Stomach (tissue), 19 donors: Measurements from ENCODE around the gene NDUFA9. TPM values are rescaled to one million over a fixed set of nuclear protein-coding genes. Genes with fewer than 3 reads are reported as not detected.
A peak's percentile ranks its signal among the peaks of the same experiment; 100 is the strongest.

Experiments used
- DNase-seq, 2 donors: peaks; one replicate each; pipeline versions ENCODE4 v3.0.0 to v3.0.0-alpha.2; 2013 to 2019
- H3K27ac ChIP-seq, 5 donors: fragments of 200-600 bp in 4 of 5; sonication (generic) in 4 of 5; one replicate each; pipeline ENCODE4 v1.5.1; 2013 to 2019; ENCODE audit warnings: mild to moderate bottlenecking in 1 of 5, moderate library complexity in 1 of 5
- H3K27me3 ChIP-seq, 3 donors: fragments of 200-600 bp; sonication (generic); one replicate each; pipeline ENCODE4 v1.5.1; 2017 to 2019; ENCODE audit warnings: mixed run types in 1 of 3
- H3K36me3 ChIP-seq, 4 donors: fragments of 200-600 bp; sonication (generic); 1 replicate in 3 of 4; 2 replicates in 1 of 4; pipeline ENCODE4 v1.5.1; 2016 to 2019
- H3K4me1 ChIP-seq, 4 donors: fragments of 200-600 bp; sonication (generic); one replicate each; pipeline ENCODE4 v1.5.1; 2016 to 2019
- H3K4me3 ChIP-seq, 4 donors: fragments of 200-600 bp; sonication (generic) in 3 of 4; one replicate each; pipeline ENCODE4 v1.5.1; 2016 to 2019; ENCODE audit warnings: mild to moderate bottlenecking in 1 of 4
- H3K9me3 ChIP-seq, 4 donors: fragments of 200-600 bp; sonication (generic); one replicate each; pipeline ENCODE4 v1.5.1; 2016 to 2019
- CTCF ChIP-seq, 7 experiments: fragments of 450-650 bp in 4 of 7; fragments of 200-600 bp in 3 of 7; sonication (generic) in 3 of 7; IDR thresholded peaks; one replicate each; pipeline ENCODE4 v1.5.1; 2016 to 2019; ENCODE audit warnings: antibody characterized with exemption in 7 of 7, control low read depth in 2 of 7, mild to moderate bottlenecking in 1 of 7
- EP300 ChIP-seq: sonication (generic); formaldehyde crosslinking; IDR thresholded peaks from one replicate; pipeline ENCODE4 v1.6.1; 2017; ENCODE audit warnings: antibody characterized with exemption
- POLR2A ChIP-seq, 4 donors: fragments of 450-650 bp; IDR thresholded peaks; one replicate each; pipeline ENCODE4 v1.6.1; 2016; ENCODE audit warnings: antibody characterized with exemption in 4 of 4, control low read depth in 2 of 4, mild to moderate bottlenecking in 1 of 4, moderate library complexity in 1 of 4
- POLR2AphosphoS5 ChIP-seq, 3 donors: sonication (generic); formaldehyde crosslinking; IDR thresholded peaks; one replicate each; pipeline ENCODE4 v1.6.1; 2016; ENCODE audit warnings: antibody characterized with exemption in 3 of 3
- WGBS, 5 donors: extraction: QIAGEN DNeasy Blood & Tissue Kit in 3 of 5; methylation state at CpG; one replicate each; pipeline versions ENCODE4 v1.1.5 to v1.1.7; 2013 to 2018; 5-methylcytosine and 5-hydroxymethylcytosine counted together
- intact Hi-C: fragments of 100-400 bp; cut with DNase I; formaldehyde crosslinking; loops from one replicate; pipeline ENCODE4 v1.15.1; 2023; ENCODE audit warnings: low total_unique reads
- long read RNA-seq, 10 donors: transcript quantifications; one replicate each; lab custom pipeline, GENCODE V29; 2026
- polyA plus RNA-seq, 3 donors: library from polyadenylated mRNA; stranded (reverse); fragments of 200-250 nt; gene quantifications; one replicate each; pipeline ENCODE4 v1.2.3, GENCODE V29; 2013
- total RNA-seq, 5 donors: library from RNA; depleted of rRNA; stranded (reverse); fragments of >200 nt; gene quantifications; one replicate each; pipeline versions ENCODE4 v1.1.0 to v1.2.3, GENCODE V29; 2014 to 2016
- donor health status: healthy with polysubstance abuse.
- donor health status: Bipolar disorder and iron deficiency.
- donor health status: healthy.

The NDUFA9 gene
- total RNA-seq (10 to 100 TPM; 10.5 to 72.4 (median 48.8) TPM), polyA plus RNA-seq (10 to 100 TPM; 48.7 to 71.3 (median 60.0) TPM)
- long read RNA-seq, donor 1, full-length matches to known transcripts, result 10 of 10 reads
- long read RNA-seq, donor 1, partial matches to known transcripts, result 0 of 10 reads
- long read RNA-seq, donor 1, other reads (novel, unspliced or antisense), result 0 of 10 reads
- long read RNA-seq, donor 2, full-length matches to known transcripts, result 24 of 24 reads
- long read RNA-seq, donor 2, partial matches to known transcripts, result 0 of 24 reads
- long read RNA-seq, donor 2, other reads (novel, unspliced or antisense), result 0 of 24 reads
- long read RNA-seq, donor 3, full-length matches to known transcripts, result 19 of 24 reads
- long read RNA-seq, donor 3, partial matches to known transcripts, result 5 of 24 reads
- long read RNA-seq, donor 3, other reads (novel, unspliced or antisense), result 0 of 24 reads
- long read RNA-seq, donor 4, full-length matches to known transcripts, result 4 of 4 reads
- long read RNA-seq, donor 4, partial matches to known transcripts, result 0 of 4 reads
- long read RNA-seq, donor 4, other reads (novel, unspliced or antisense), result 0 of 4 reads
- long read RNA-seq, donor 5, full-length matches to known transcripts, result 21 of 21 reads
- long read RNA-seq, donor 5, partial matches to known transcripts, result 0 of 21 reads
- long read RNA-seq, donor 5, other reads (novel, unspliced or antisense), result 0 of 21 reads
- long read RNA-seq, donor 6, full-length matches to known transcripts, result 72 of 72 reads
- long read RNA-seq, donor 6, partial matches to known transcripts, result 0 of 72 reads
- long read RNA-seq, donor 6, other reads (novel, unspliced or antisense), result 0 of 72 reads
- long read RNA-seq, donor 7, full-length matches to known transcripts, result 21 of 21 reads
- long read RNA-seq, donor 7, partial matches to known transcripts, result 0 of 21 reads
- long read RNA-seq, donor 7, other reads (novel, unspliced or antisense), result 0 of 21 reads
- long read RNA-seq, donor 8, full-length matches to known transcripts, result 19 of 19 reads
- long read RNA-seq, donor 8, partial matches to known transcripts, result 0 of 19 reads
- long read RNA-seq, donor 8, other reads (novel, unspliced or antisense), result 0 of 19 reads
- long read RNA-seq, donor 9, full-length matches to known transcripts, result 28 of 35 reads
- long read RNA-seq, donor 9, partial matches to known transcripts, result 7 of 35 reads
- long read RNA-seq, donor 9, other reads (novel, unspliced or antisense), result 0 of 35 reads
- long read RNA-seq, donor 10, full-length matches to known transcripts, result 9 of 9 reads
- long read RNA-seq, donor 10, partial matches to known transcripts, result 0 of 9 reads
- long read RNA-seq, donor 10, other reads (novel, unspliced or antisense), result 0 of 9 reads

GRCh38 chr12:4648501-4649357, at the start of gene NDUFA9, which contains the start of gene AKAP3:
TSS of gene NDUFA9 (plus strand) at chr12:4649114. CDS start at chr12:4649127, 13 bp downstream.
TSS of gene AKAP3 (minus strand) at chr12:4649051. CDS start at chr12:4638196, 10,855 bp downstream.
- no peaks in the 10 kb centered on the region for H3K9me3 ChIP-seq
- peak within 1 kb of the TSS; percentile 78 to 92 (median 89) for H3K27ac ChIP-seq
- peak within 1 kb of the TSS; percentile 58 to 71 (median 66) for H3K4me3 ChIP-seq
- no peaks in the 10 kb centered on the region for H3K27me3 ChIP-seq
- H3K36me3 ChIP-seq, result no peaks in the 10 kb centered on the region
- WGBS, 5 donors, result 0 to 1% (median 0%) methylated on average over 36 to 39 of the region's 39 CpGs
- intact Hi-C loops, result no loop called here
- peak; percentile 83 to 95 (median 94) for TF ChIP-seq POLR2AphosphoS5 (IDR thresholded peaks at IDR 0.05)
- no peak for TF ChIP-seq EP300
- TF ChIP-seq CTCF (IDR thresholded peaks at IDR 0.05), result peak in 1 of 7 experiments; percentile 20
- H3K4me1 ChIP-seq, result peaks cover 11 to 52% (median 34%) of the 10 kb centered on the region in 4 donors
- DNase-seq, result peak; percentile 82 to 96

GRCh38 chr12:4603421-4603820, 45.5 kb upstream of the NDUFA9 start:
- Histone ChIP-seq H3K9me3 (no peaks in the 10 kb centered on the region), H3K27me3 (no peaks in the 10 kb centered on the region), H3K36me3 (peaks cover 0 to 14% (median 6%) of the 10 kb centered on the region in 4 donors), H3K4me1 (peaks cover 0 to 25% (median 20%) of the 10 kb centered on the region in 4 donors), H3K4me3 (no peak overlapping the region), H3K27ac (no peak overlapping the region)
- no peak for DNase-seq
- intact Hi-C loops, result no loop called here
- WGBS, 5 donors, result 62 to 69% (median 66%) methylated on average over 7 of the region's 7 CpGs
- no peak for TF ChIP-seq EP300
- TF ChIP-seq POLR2A (IDR thresholded peaks at IDR 0.05), result no peak
- no peak for TF ChIP-seq POLR2AphosphoS5 (IDR thresholded peaks at IDR 0.05)
- TF ChIP-seq CTCF (IDR thresholded peaks at IDR 0.05), result no peak

GRCh38 chr12:4603946-4604345, 45.0 kb upstream of the NDUFA9 start:
- WGBS, 5 donors, result 6 to 18% (median 10%) methylated on average over 1 of the region's 1 CpG
- Histone ChIP-seq H3K4me3 (no peak overlapping the region), H3K27me3 (no peaks in the 10 kb centered on the region), H3K9me3 (no peaks in the 10 kb centered on the region), H3K27ac (no peak overlapping the region), H3K36me3 (peaks cover 0 to 20% (median 7%) of the 10 kb centered on the region in 4 donors), H3K4me1 (peaks cover 0 to 25% (median 20%) of the 10 kb centered on the region in 4 donors)
- DNase-seq, result no peak
- intact Hi-C loops, result no loop called here
- TF ChIP-seq CTCF (IDR thresholded peaks at IDR 0.05) (no peak), EP300 (no peak), POLR2A (IDR thresholded peaks at IDR 0.05) (no peak), POLR2AphosphoS5 (IDR thresholded peaks at IDR 0.05) (no peak)
